IPS-11a (cell line): ENCODE results near the gene GOLGA6L10.
"Not testable (repeated sequence)": the region's sequence is repeated elsewhere in the genome, so short reads cannot be mapped to it uniquely, and the experiment has no call there.

Experiments used
- H3K4me3 ChIP-seq: one replicate; pipeline ENCODE4 v1.5.1; 2013; ENCODE audit warnings: low read depth, low read length, control low read depth

GOLGA6L10 gene

DNA sequence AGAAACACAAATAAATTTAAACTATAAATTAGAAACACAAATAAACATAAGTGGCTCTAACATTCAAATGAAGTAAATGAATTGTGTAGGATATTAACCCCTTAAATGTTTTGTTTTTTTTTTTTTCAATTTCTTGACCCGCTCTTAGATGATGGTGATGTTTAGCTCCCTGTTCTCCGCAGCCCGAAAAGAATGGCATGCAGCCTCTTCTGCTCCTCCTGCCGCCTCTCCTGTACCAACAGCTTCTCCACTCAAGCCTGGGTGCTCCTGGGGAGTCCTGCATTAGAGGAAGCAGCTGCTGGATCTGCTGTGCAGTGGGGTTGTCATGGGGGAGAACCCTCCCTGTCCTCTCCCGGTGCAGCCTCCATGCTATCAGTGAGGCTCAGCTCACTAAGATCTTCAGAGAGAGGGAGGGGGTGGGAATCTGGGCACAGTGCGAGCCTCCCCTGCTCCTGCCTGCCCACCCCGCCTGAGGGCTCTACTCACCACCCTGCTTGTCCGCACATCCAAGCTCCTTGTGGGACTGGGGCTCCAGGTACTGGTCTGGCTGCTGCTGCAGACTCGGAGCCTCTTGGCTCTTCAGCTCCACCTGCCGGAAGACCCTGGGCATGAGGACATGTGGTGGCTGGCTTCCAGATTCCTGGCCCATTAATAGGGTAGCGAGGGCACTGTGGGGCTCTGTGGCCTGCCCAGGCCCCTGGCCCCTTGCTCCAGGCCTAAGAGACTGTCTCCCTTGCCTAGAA is 6.5 kb downstream of the GOLGA6L10 start:
- not testable (repeated sequence) for H3K4me3 ChIP-seq

DNA sequence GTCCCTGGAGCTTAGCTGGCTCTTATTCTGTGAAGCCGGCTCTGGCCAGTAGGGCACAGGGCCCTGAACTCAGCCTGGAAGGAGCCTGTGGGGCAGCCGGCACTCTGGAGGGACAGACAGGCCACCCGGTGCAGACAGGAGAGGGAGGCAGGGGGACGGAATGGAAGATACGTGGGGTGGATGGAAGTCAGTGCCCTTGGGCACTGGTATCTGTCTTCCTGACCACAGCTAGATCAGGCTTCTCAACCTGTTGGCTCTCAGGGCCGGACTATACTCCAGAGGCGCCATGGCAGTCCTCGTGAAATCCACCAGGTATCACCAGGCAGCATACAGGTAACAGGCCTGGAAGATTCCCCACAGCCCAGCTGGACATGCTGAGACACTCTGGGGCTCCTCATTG is 10.7 kb downstream of the GOLGA6L10 start:
- H3K4me3 ChIP-seq, result not testable (repeated sequence)

DNA sequence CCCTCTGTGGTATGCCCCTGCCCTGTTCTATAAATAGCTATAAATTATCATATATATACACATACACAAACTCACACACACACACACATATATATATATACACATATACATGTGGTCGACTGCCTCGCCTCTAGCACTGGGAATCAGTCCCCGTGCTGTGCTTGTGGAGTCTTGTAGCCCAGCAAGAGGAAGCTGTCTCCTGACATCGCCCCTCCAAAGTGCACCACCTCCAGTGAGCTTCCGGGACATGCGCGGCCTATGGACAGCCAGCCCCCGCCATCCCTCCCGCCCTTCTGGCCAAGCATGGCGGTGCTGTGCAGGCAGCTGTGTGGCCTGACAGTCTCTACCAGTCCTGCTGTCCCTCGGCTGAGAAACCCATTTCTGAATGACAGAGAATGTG is 11.2 kb downstream of the GOLGA6L10 start:
- not testable (repeated sequence) for H3K4me3 ChIP-seq

DNA sequence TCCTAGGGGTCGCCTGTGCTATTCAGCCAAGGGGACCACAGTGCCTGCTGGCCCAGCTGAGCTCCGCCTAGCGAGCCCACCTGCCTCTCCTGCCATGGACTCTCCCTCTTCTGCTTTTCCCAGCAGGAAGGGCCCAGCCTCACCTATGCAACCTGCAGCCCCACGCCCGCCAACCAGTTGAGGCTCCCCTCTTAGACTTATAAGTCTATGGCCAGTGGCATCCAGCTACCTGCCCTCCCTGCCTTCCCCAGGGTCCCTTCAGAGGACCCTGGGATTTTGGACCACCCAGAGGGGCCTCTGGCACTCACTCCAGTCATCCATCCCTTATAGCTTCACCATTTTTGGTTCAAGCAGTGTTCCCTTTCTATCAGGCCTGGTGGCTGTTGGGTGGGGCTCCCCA is 12.2 kb downstream of the GOLGA6L10 start:
- H3K4me3 ChIP-seq, result not testable (repeated sequence)

DNA sequence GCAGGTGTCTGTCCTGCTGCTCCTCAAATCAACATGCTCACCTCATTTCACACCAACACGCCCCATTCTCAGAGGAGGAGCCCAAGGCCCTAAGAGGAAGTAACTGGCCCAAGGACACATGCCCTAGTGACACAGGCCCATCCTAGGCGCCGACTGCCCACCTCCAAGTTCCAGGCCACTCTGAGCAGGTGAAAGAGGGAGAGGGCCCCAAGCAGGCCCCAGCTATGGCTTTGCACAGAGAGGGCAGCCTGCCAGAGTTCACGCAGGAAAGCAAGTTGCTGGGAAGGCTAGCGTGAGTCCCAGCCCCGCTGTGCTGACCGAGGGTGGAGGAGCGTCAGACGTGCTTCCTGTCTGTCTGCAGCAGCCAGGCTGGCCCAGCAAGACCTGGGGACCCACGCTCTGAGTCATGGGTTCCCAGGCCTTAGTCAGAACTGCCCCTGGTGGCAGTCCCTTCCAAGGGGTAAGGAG is 13.1 kb downstream of the GOLGA6L10 start:
- not testable (repeated sequence) for H3K4me3 ChIP-seq

DNA sequence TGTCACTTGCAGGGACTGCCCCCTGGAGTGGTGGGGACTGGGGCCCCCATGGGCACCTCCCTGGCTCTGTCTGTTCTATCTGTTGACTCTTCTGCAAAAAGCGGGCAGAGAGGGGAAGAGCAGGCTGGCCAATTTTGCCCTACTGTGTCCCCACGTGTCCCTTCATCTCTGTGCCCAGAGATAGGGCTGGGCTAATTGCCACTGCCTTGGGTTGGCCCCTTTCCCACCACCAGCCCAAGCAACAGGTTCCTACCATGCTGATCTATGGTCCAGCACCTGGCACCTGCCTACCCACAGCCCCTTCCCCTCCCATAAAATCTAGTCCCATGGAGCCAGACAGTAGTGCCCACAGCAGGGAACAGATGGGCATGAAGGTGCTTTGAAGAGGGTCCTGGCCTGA is 14.3 kb downstream of the GOLGA6L10 start:
- H3K4me3 ChIP-seq, result not testable (repeated sequence)

DNA sequence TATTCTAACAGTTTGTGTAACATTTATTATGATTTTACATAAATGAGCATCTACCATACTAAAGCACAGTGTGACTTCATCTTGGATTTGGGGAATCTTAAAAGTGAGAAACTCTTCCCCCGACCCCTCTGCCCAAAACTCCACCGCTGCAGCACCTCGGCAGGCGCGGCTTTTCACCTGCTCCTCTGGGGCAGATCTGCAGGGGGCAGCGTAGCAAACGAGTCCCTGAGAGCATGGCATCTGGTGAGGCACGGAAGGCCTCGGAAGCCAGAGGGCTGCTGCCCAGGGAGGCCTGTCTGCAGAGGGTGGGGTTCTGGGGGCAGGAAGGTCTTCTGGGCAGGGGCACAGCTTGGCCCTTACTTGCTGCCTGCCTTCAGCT is 14.7 kb downstream of the GOLGA6L10 start:
- not testable (repeated sequence) for H3K4me3 ChIP-seq

DNA sequence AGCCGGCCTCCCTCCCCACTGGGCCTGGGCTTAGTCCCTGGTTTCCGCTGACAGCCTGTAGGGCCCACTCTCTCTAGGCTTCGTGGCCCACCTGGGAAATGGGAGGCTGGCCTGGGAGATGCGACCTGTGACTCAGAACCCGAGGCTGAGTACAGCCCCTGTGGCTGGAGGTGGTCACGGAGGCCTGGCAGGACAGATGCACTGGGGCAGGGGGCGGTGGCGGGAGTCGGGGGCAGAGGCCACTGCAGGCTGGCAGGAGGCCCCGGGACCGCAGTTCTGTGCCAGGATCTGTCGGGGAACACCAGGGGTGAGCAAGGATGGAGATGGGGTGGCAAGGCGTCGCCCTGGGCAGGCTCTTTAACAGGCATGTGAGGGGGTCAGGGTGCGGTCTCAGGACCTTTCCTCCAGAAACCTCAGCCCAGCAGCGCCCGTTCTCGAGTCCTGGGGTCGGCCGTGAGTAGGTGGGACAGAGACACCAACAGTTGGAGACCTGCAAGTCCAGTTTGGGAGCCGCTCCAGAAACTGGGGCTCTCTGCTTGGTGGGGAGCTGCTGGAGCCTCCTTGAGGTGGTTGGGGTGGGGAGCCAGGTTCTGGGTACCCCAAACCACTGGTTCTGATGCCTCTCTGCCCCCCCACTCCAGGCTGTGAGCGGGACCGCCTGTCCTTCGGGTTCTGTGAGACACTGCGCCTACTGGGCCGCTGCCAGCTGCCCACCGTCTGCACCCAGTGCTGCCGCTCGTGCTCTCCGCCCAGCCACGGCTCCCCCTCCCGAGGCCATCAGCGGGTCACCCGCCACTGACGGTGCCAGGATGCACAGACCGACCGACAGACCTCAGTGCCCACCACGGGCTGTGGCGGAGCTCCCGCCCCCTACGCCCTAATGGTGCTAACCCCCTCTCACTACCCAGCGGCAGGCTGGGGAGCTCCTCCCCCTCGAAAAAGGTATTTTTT is 15.4 kb downstream of the GOLGA6L10 start:
- not testable (repeated sequence) for H3K4me3 ChIP-seq

DNA sequence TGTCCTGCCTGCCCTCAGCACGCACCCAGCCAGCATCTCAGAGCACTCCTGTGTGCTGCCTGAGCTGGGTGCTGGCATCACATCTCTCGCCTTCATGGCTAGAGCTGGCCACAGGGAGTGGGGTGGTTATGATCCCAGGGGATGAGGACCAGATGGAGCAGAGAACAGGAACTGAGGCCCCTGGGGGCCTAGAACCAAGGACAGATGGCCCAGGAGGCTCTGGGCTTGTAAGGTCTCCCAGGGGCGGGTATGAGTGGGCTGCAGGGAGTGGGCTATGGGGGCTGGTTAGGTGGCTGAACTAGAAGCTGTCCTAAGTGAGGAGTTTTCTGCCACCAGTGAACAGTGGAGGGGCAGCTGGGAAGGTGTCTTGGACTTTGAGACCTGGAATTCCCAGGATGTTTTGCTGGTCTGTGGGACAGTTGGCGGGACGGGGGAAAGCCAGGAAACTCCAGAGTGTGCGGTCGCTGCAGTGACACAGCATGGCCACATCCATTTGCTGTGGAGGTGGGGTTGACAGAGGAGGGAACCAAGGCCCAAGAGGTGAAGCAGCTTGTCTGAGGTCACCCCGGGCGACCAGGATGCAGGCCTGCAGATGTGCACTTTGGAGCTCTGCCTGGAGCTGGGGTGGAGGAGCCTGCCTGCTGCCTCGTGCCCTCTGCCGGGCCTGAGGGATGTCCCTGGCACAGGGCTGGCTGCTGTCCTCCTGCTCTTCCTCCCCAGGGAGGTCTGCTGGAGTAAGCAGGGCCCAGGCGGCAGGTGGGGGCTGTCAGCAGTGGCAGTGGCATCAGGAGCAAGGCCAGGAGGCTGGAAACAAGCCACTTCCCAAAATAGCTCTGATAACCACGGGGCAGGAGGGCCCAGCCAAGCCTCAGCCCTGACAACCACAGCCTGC is 16.3 kb downstream of the GOLGA6L10 start:
- H3K4me3 ChIP-seq, result not testable (repeated sequence)

DNA sequence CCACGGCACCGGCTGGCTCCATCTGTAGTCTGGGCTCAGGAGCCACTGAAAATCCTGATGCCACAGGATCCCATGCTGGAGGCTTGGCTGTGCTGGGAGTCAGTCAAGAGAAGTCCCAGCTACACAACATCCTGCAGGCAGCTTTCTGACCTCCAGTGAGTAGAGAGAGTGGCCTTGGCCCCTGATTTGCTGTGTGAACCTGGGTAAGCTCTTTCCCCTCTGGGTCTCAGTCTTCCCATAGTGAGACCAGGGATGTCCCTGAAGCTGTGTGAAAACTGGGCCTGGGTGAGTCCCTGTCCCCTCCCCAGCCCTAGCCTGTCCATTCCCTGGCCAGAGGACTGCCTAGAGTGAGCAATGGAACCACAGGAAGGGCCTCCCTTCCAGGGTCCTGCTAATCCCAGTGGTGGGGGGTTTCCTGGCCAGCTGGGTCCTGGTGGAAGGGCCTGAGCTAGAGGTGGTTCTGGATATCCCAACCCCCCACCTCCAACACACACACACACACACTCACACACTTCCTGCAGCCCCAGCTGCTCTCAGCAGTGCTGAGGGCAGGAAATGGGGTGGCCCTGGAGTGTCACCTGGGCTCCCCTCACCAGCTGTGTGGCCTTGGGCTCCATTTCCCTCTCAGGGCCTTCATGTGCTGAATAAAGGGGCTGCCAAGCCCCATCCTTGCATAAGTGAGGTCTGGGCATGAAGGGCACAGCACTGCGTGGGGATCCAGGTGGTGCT is 17.5 kb downstream of the GOLGA6L10 start:
- not testable (repeated sequence) for H3K4me3 ChIP-seq

DNA sequence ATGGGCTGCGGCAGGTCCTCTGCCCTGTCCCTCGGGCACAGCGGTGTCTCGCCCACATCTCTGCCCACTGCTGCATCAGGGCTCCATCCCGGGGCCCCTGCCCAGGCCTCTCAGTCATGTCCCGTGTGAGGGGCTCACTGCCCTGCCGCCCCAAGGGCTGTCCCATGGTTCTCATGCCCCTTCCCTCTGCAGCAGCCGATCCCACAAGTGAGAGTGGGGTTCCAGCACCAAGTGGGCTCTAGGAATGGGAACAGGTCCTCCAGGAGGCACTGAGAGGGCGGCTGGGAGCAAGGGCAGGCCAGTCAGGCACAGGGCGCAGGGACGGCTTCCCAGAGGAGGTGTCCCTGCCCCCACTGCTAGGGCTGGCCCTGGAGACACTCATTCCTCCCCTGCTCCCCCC is 18.4 kb downstream of the GOLGA6L10 start:
- H3K4me3 ChIP-seq, result not testable (repeated sequence)

DNA sequence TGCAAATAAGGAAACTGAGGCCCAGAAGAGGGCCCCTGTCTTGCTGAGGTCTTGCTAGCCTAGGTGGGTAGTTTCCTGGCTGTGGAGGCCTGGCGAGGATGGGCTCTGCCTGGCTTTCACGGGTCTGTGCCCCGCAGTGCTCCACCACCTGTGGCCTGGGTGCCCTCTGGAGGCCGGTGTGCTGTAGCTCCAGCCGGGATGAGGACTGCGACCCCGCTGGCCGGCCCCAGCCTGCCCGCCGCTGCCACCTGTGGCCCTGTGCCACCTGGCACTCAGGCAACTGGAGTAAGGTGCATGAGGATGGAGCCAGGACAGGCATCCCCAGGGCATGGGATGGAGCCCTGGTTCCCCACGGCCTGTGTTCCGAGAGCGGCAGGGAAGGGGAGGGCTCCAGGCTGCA is 20.2 kb downstream of the GOLGA6L10 start:
- H3K4me3 ChIP-seq, result not testable (repeated sequence)

DNA sequence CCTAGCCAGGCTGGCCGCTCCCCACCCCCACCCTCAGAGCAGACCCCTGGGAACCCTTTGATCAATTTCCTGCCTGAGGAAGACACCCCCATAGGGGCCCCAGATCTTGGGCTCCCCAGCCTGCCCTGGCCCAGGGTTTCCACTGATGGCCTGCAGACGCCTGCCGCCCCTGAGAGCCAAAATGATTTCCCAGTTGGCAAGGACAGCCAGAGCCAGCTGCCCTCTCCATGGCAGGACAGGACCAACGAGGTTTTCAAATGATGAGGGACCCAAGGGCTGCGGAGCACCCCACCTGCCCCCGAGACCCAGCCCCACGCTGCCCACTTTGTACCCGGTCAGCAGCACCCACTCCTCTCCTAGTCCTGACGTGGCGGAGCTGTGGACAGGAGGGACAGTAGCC is 21.9 kb downstream of the GOLGA6L10 start:
- H3K4me3 ChIP-seq, result not testable (repeated sequence)

DNA sequence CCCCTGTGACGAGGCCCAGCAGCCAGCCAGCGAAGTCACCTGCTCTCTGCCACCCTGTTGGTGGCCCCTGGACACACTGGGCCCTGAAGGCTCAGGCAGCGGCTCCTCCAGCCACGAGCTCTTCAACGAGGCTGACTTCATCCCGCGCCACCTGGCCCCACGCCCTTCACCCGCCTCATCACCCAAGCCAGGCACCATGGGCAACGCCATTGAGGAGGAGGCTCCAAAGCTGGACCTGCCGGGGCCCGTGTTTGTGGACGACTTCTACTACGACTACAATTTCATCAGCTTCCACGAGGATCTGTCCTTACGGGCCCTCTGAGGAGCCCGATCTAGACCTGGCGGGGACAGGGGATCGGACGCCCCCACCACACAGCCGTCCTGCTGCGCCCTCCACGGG is 22.4 kb downstream of the GOLGA6L10 start:
- not testable (repeated sequence) for H3K4me3 ChIP-seq

DNA sequence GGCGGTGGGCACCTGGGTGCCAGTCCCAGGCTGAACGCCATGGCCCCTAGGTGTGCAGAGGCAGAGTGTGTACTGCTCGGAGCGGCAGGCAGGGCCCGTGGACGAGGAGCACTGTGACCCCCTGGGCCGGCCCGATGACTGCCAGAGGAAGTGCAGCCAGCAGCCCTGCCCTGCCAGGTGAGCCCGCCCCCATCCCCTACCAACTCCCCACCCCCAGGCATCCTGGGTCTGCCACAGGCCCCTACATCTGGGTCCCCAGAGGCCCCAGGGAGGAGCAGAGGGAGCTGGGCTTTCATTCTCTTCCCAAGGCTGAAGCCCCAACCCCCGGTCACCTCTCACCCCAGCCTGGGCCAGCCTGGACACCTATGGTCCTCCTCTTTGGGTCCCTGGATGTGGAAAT is 23.6 kb downstream of the GOLGA6L10 start:
- H3K4me3 ChIP-seq, result not testable (repeated sequence)

DNA sequence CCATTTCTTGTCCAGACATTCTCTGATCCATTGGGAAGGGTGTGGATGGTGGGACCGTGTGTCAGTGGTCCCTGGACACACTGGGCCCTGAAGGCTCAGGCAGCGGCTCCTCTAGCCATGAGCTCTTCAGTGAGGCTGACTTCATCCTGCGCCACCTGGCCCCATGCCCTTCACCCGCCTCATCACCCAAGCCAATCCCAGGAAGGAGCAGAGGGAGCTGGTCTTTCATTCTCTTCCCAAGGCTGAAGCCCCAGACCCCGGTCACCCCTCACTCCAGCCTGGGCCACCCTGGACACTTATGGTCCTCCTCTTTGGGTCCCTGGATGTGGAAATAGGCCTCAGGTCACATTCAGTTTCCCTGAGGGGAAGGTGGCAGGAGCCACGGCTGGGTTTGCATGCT is 24.4 kb downstream of the GOLGA6L10 start:
- H3K4me3 ChIP-seq, result not testable (repeated sequence)

DNA sequence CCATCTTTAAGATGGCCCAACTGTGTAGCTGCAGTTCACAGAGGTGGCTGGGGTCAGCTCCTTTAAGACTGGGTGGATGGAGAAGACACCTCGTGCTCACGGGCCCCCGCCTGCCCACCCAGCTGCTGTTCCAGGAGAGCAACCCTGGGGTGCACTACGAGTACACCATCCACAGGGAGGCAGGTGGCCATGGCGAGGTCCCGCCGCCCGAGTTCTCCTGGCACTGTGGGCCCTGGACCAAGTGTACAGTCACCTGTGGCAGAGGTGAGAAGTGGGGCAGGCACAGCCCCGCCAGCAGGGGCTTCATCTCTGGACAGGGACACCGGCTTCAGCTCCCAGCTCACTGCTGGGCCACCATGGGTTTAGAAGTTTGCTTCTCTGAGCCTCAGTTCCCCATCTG is 26.8 kb downstream of the GOLGA6L10 start:
- not testable (repeated sequence) for H3K4me3 ChIP-seq

DNA sequence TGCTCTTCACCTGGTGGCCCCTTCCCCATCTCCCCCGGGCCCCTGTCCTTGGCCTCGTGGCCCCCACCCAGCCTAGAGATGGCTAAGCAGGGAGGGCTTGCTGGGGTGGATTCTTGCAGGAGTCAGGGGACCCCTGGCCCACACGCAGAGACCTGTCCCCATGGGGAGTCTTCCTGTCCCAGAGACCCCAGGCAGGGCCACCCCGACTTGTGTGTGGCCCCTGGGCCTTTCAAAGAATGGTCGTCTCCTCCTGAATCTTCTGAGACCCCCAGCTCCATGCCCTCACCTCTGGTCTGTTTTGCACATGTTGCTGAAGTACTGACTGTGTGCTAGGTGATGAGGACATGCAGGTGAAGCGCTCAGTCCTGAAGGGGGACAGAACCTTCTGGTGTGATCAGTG is 28.4 kb downstream of the GOLGA6L10 start:
- not testable (repeated sequence) for H3K4me3 ChIP-seq

DNA sequence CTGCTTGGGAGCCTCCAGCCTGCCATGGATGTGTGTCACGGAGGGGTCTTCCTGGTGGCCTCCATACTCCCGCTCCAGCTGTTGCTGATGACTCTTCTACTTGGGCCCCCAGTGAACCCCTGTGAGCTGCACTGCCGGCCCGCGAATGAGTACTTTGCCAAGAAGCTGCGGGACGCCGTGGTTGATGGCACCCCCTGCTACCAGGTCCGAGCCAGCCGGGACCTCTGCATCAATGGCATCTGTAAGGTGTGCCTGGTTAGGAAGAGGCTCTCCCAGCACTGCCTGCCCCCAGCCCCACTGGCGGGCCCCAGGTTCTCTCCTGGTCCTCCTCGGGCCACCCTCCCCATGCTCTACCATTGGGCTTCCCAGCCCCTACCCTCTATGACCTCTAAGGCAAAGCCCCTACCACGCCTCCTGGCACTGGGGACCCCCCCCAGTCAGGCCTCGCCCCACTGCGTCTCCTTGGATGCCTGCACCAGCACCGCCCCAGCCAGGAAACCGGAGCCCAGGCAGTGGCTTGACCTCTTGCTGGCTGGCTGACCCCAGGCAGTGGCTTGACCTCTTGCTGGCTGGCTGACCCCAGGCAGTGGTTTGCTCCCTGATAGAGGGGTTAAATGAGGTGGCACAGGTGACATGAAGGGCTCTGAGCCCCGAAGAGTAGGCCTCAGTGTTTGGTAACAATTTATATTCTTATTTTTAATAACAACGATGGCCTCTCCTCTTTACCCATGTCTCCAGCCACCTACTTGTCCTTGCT is 29.6 kb downstream of the GOLGA6L10 start:
- H3K4me3 ChIP-seq, result not testable (repeated sequence)

DNA sequence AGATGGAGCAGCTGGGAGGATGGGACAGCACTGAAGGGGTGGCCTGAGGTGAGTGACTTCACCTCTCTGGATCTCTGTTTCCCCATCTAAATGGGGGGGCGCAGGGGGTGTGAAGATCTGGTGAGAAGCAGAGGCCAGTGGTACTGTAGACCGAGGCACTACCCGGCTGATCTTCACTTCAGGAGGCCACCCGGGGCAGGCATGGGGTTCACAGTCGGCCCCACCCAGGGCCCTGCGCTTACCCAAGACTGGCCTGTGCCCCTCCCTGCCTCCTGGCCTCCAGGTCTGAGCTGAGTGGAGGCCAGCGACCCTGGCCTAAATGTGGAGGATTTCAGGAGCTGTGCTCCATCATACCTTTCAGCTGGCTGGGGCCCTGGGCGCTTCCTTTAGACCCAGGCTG is 31.0 kb downstream of the GOLGA6L10 start:
- H3K4me3 ChIP-seq, result not testable (repeated sequence)
